Embryonic facial prominence (tissue), 1 donor: Measurements from ENCODE around the gene CHRNA1.

ENCODE experiments used
- DNase-seq: peaks from one replicate; pipeline ENCODE4 v3.0.0-alpha.2; 2016; ENCODE audit errors: extremely low spot score

CHRNA1 gene

GRCh38 chr2:174760845-174761473, 3.3 kb downstream of the CHRNA1 start:
- DNase-seq: no peak

- no peak for DNase-seq
These were observed 4.7 kb downstream of the CHRNA1 start for GRCh38 chr2:174759381-174760065.

- no peak for DNase-seq
These were observed 7.5 kb downstream of the CHRNA1 start for GRCh38 chr2:174756743-174757142.

- DNase-seq: no peak
These were observed 11.1 kb downstream of the CHRNA1 start for GRCh38 chr2:174753038-174753633.

GRCh38 chr2:174752403-174753037, 11.8 kb downstream of the CHRNA1 start:
- no peak for DNase-seq

GRCh38 chr2:174750923-174751441, 13.3 kb downstream of the CHRNA1 start:
- DNase-seq: no peak

GRCh38 chr2:174749793-174750192, 14.5 kb downstream of the CHRNA1 start:
- DNase-seq: no peak

- DNase-seq: peak; percentile 63
These were observed 15.3 kb downstream of the CHRNA1 start for GRCh38 chr2:174748948-174749347.

- no peak for DNase-seq
These were observed 19.1 kb downstream of the CHRNA1 start for GRCh38 chr2:174745142-174745541.

GRCh38 chr2:174744111-174744510, 20.2 kb downstream of the CHRNA1 start:
- no peak for DNase-seq

GRCh38 chr2:174740721-174741120, 23.6 kb downstream of the CHRNA1 start:
- no peak for DNase-seq

GRCh38 chr2:174738841-174739240, 25.4 kb downstream of the CHRNA1 start:
- no peak for DNase-seq

- DNase-seq: no peak
These were observed 32.7 kb downstream of the CHRNA1 start for GRCh38 chr2:174731546-174731945.

GRCh38 chr2:174730698-174731018, 33.6 kb downstream of the CHRNA1 start:
- DNase-seq: no peak

- DNase-seq: no peak
These were observed 34.2 kb downstream of the CHRNA1 start for GRCh38 chr2:174729797-174730697.

- DNase-seq: no peak
These were observed 36.2 kb downstream of the CHRNA1 start for GRCh38 chr2:174728096-174728495.

- no peak for DNase-seq
These were observed 38.1 kb downstream of the CHRNA1 start for GRCh38 chr2:174726212-174726611.

- no peak for DNase-seq
These were observed 41.2 kb downstream of the CHRNA1 start for GRCh38 chr2:174722942-174723592.

- DNase-seq: no peak
These were observed 45.3 kb downstream of the CHRNA1 start for GRCh38 chr2:174719016-174719415.

GRCh38 chr2:174718591-174718990, 45.7 kb downstream of the CHRNA1 start:
- DNase-seq: no peak

- DNase-seq: no peak
These were observed 46.4 kb downstream of the CHRNA1 start for GRCh38 chr2:174717916-174718315.
